ENCODE results near the gene SAMD10.

DNA sequence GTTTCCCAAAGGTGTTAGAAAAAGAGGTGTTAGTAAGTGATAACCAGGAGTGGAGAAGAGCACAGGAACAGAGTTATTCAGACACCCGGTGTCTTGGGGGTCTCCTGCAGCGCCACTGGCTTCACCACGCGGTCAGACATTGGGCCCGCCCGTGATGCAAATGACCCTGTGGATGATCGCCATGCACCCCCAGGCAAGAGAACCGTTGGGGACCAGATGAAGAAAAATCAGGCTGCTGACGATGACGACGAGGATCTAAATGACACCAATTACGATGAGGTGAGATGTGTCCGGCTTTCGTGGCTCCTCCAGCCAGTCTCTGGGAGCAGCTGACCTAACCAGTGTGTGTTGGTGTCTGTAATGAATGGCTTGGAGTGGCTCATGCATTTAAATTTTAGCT is 3.5 kb upstream of the SAMD10 start:
- TF ChIP-seq TAF1 (IDR thresholded peaks at IDR 0.05; ENCODE audit: borderline replicate concordance, low read depth, low read length), result no peak
- TF ChIP-seq POLR2AphosphoS5 (IDR thresholded peaks at IDR 0.05; ENCODE audit: low read depth, low read length), result no peak
